A673 (cell line): Measurements from ENCODE around the gene ARHGAP18. TPM values are rescaled to one million over a fixed set of nuclear protein-coding genes. Genes with fewer than 3 reads are reported as not detected.

Experiments used
- BruUV-seq: library from RNA; stranded (reverse); fragments of 400-500 nt; replicated peaks from 2 replicates; lab custom pipeline; 2021; lab: Mats Ljungman, UMichigan
- CTCF ChIA-PET: fragments of 300-600 bp; sonication (Branson Sonifier 250); formaldehyde crosslinking; loops from one replicate; lab custom pipeline; 2022; ENCODE audit warnings: antibody characterized with exemption; lab: Charles Lee
- POLR2A ChIA-PET: fragments of 300-600 bp; sonication (Branson Sonifier 250); formaldehyde crosslinking; loops from one replicate; lab custom pipeline; 2022; ENCODE audit warnings: antibody characterized with exemption; ENCODE audit not compliant: low non-redundant PET; lab: Charles Lee
- DNase-seq: peaks from one replicate; pipeline ENCODE4 v3.0.0-alpha.2; 2015; ENCODE audit warnings: low spot score
- H3K27ac ChIP-seq: fragments of 200-600 bp; sonication (generic); 2 replicates; pipeline ENCODE4 v1.5.1; 2016; ENCODE audit warnings: mixed run types, low read depth, mild to moderate bottlenecking, mixed read lengths, antibody characterized with exemption, low read length; ENCODE audit not compliant: poor library complexity, severe bottlenecking
- H3K27me3 ChIP-seq: fragments of 200-600 bp; sonication (generic); replicated peaks from 2 replicates; pipeline ENCODE4 v1.6.1; 2017; ENCODE audit warnings: mixed run types, low read depth, mild to moderate bottlenecking, mixed read lengths, antibody characterized with exemption, low read length; ENCODE audit not compliant: insufficient read depth, poor library complexity
- H3K36me3 ChIP-seq: fragments of 200-600 bp; sonication (generic); 2 replicates; pipeline ENCODE4 v1.6.1; 2016; ENCODE audit warnings: mixed run types, mild to moderate bottlenecking, mixed read lengths, antibody characterized with exemption, low read length; ENCODE audit not compliant: insufficient read depth, poor library complexity, severe bottlenecking
- H3K4me1 ChIP-seq: fragments of 200-600 bp; sonication (generic); 2 replicates; pipeline ENCODE4 v1.6.1; 2017; ENCODE audit warnings: mixed run types, mild to moderate bottlenecking, mixed read lengths, antibody characterized with exemption, low read length; ENCODE audit not compliant: insufficient read depth, poor library complexity, severe bottlenecking
- H3K4me3 ChIP-seq: fragments of 200-600 bp; sonication (generic); 2 replicates; pipeline ENCODE4 v1.5.1; 2016; ENCODE audit warnings: low read depth, mixed run types, mild to moderate bottlenecking, mixed read lengths, low read length; ENCODE audit not compliant: poor library complexity, severe bottlenecking
- H3K9me3 ChIP-seq: fragments of 200-600 bp; sonication (generic); 2 replicates; pipeline ENCODE4 v1.6.1; 2016; ENCODE audit warnings: mixed run types, low read depth, mild to moderate bottlenecking, mixed read lengths, antibody characterized with exemption, low read length; ENCODE audit not compliant: poor library complexity, severe bottlenecking
- EZH2 ChIP-seq: fragments of 200-600 bp; sonication (generic); IDR thresholded peaks from 2 replicates; pipeline ENCODE4 v1.6.1; 2017; ENCODE audit warnings: borderline replicate concordance, low read depth, mild to moderate bottlenecking, mixed read lengths, antibody characterized with exemption, low read length; ENCODE audit not compliant: poor library complexity, severe bottlenecking
- intact Hi-C: fragments of 100-400 bp; cut with micrococcal nuclease; formaldehyde crosslinking; loops from one replicate; pipeline ENCODE4 v1.10.0; 2022; ENCODE audit not compliant: unreplicated experiment
- total RNA-seq: library from RNA; stranded (reverse); gene quantifications from 2 replicates; pipeline ENCODE4 v1.2.3, GENCODE V29; 2021
- TF ChIP-seq, protein P1 (sequence below): fragments of 300-800, 200-600 bp; sonication (generic); conservative IDR thresholded peaks from 2 replicates; pipeline ENCODE4 v1.5.1; 2017; ENCODE audit warnings: low read depth, mild to moderate bottlenecking, antibody characterized with exemption, low read length, moderate library complexity, mixed read lengths

Gene ARHGAP18
- total RNA-seq, 1 experiment from 2014 or later = 14.2 TPM

DNA sequence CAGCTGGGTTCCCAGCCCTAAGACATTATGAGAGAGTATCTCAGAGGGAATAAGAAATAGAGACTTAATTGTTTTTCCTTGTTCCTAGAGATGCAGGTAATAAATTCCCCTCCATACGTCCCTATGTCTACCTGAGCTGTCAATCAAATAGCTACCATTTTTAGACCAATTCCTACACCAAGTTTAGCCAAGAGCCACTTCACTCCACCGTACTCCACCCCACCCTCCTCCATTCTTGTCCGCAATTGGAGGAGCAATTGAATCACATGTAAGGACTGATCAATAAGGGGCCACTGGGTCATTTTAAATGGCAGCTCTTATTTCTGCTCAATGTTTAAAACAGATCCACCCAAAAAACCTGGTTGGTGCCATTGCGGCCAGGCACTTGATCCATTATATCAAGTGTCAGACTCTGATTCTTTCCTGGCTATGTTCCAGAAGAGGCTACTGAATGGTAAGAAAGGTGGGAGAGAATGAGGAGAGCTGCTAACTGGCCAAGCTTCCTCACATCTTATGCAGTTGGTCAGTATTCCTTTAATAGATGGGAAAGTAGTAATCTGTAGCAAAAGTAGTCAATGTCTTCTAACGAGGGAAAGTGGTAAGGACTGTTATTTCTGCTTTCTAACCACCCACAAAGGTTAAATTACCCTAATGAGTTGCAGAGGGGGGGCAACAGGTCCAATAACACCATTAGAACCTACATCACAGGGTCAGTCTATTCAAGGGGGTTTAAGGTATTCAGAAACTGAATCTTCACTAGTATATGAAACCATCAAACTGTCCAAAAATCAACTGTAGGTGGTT, 34.1 kb downstream of the ARHGAP18 start:
- ChIA-PET POLR2A (interaction anchor here (0.6 kb wide), 1 partner anchor 12 kb away, joined by 3 read pairs; no protein-coding TSS in a partner anchor), CTCF (no interaction called here)

DNA sequence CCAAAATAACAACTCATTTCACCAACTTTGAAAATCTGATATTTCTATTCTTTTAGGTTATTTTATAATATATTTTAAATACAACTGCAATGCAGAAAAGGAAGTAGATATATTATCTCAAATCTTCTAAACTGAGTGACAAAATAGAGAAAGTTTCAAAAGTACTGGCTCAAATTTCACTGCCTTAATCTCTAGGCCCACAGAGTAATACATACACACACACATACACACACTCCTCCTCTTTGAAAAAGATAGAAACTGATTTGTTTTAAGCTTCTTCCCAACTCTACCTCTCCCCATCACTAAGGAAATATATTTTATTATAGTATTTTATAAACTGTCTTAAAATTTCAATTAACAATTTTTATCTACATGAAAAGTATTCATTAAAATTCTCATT, 36.2 kb downstream of the ARHGAP18 start:
- intact Hi-C loops = loop anchor here (5.0 kb wide), 1 partner anchor 39 kb away; the partner anchor contains the start of gene ARHGAP18
- no peaks in the 10 kb centered on the region for H3K27me3 ChIP-seq
- H3K4me3 ChIP-seq = no peak overlapping the region
- ChIA-PET POLR2A (no interaction called here), CTCF (no interaction called here)
- H3K4me1 ChIP-seq = peaks cover 33% of the 10 kb centered on the region
- no peak for TF ChIP-seq EZH2
- TF ChIP-seq, protein P1, sequence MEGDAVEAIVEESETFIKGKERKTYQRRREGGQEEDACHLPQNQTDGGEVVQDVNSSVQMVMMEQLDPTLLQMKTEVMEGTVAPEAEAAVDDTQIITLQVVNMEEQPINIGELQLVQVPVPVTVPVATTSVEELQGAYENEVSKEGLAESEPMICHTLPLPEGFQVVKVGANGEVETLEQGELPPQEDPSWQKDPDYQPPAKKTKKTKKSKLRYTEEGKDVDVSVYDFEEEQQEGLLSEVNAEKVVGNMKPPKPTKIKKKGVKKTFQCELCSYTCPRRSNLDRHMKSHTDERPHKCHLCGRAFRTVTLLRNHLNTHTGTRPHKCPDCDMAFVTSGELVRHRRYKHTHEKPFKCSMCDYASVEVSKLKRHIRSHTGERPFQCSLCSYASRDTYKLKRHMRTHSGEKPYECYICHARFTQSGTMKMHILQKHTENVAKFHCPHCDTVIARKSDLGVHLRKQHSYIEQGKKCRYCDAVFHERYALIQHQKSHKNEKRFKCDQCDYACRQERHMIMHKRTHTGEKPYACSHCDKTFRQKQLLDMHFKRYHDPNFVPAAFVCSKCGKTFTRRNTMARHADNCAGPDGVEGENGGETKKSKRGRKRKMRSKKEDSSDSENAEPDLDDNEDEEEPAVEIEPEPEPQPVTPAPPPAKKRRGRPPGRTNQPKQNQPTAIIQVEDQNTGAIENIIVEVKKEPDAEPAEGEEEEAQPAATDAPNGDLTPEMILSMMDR = no peak
- no peaks in the 10 kb centered on the region for H3K9me3 ChIP-seq
- H3K36me3 ChIP-seq = no peaks in the 10 kb centered on the region
- peak overlapping the region; percentile 76 for H3K27ac ChIP-seq
- DNase-seq = peak; percentile 38
- TSS peak; percentile 45 for BruUV-seq

More for the DNA sequence above, 34.1 kb downstream of the ARHGAP18 start:
- Histone ChIP-seq H3K9me3 (no peaks in the 10 kb centered on the region), H3K27me3 (no peaks in the 10 kb centered on the region), H3K4me1 (peaks cover 35% of the 10 kb centered on the region), H3K27ac (no peak overlapping the region), H3K4me3 (no peak overlapping the region), H3K36me3 (no peaks in the 10 kb centered on the region)
- TF ChIP-seq, protein P1 = no peak
- no peak for TF ChIP-seq EZH2
- intact Hi-C loops = no loop called here
- no TSS peak for BruUV-seq
- no peak for DNase-seq

GRCh38 chr6:129672881-129673631, 36.9 kb downstream of the ARHGAP18 start:
- Histone ChIP-seq H3K4me1 (peaks cover 33% of the 10 kb centered on the region), H3K4me3 (no peak overlapping the region), H3K27ac (peak overlapping the region; percentile 76), H3K36me3 (no peaks in the 10 kb centered on the region), H3K27me3 (no peaks in the 10 kb centered on the region), H3K9me3 (no peaks in the 10 kb centered on the region)
- ChIA-PET CTCF (no interaction called here), POLR2A (no interaction called here)
- intact Hi-C loops = loop anchor here (5.0 kb wide), 1 partner anchor 39 kb away; the partner anchor contains the start of gene ARHGAP18
- peak; percentile 78 for DNase-seq
- no TSS peak for BruUV-seq
- TF ChIP-seq, protein P1 = no peak
- TF ChIP-seq EZH2 = no peak
